Esophagus muscularis mucosa (tissue), 3 donors: Measurements from ENCODE around the gene ARHGDIA.

Source experiments
- POLR2A ChIP-seq: fragments of 450-650 bp; IDR thresholded peaks from one replicate; pipeline ENCODE4 v1.6.1; 2017; ENCODE audit warnings: antibody characterized with exemption, moderate library complexity, mild to moderate bottlenecking, low read depth
- POLR2AphosphoS5 ChIP-seq, 2 donors: sonication (generic); formaldehyde crosslinking; IDR thresholded peaks; one replicate each; pipeline ENCODE4 v1.6.1; 2017; ENCODE audit warnings: antibody characterized with exemption in 2 of 2
- TF ChIP-seq, protein P1 (sequence below), 3 experiments: fragments of 200-600 bp in 2 of 3; fragments of 450-650 bp in 1 of 3; sonication (generic) in 2 of 3; IDR thresholded peaks; one replicate each; pipeline ENCODE4 v1.5.1; 2017 to 2019; ENCODE audit warnings: antibody characterized with exemption in 3 of 3, mild to moderate bottlenecking in 2 of 3, moderate library complexity in 1 of 3

DNA sequence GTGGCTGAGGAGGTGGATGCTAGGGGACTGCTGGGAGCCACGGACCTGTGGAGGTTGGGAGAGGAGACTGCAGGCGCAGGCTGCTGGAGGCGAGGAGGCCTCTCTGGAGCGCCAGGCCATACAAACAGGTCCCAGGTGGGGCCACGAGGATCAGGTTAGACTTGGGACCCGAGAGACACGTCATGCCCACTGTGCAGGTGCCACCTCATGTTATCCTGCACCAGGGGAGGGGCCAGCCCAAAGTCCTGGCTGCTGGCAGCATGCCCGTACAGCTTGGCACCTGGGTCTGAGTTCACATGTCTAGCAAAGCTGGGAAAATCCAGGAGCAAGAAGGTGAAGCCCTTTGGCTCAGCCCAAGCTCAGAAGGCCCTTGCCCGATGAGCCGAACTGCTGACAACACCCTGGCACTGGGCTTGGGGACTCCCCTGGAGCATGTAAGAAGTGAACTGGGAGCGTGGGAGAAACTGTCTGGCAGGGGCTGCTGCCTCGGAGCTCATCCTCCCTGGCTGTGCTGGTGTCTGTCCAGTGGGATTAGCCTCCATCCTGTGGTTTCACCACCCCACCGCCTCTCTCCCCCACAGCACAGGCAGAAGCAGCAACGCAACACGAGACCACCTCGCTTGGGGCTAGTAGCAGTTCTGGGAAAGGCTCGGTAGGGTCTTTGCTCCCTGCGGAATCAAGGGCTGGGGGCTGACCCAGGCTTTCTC lies 5.3 kb downstream of the ARHGDIA start:
- TF ChIP-seq POLR2A, result no peak
- TF ChIP-seq, protein P1, sequence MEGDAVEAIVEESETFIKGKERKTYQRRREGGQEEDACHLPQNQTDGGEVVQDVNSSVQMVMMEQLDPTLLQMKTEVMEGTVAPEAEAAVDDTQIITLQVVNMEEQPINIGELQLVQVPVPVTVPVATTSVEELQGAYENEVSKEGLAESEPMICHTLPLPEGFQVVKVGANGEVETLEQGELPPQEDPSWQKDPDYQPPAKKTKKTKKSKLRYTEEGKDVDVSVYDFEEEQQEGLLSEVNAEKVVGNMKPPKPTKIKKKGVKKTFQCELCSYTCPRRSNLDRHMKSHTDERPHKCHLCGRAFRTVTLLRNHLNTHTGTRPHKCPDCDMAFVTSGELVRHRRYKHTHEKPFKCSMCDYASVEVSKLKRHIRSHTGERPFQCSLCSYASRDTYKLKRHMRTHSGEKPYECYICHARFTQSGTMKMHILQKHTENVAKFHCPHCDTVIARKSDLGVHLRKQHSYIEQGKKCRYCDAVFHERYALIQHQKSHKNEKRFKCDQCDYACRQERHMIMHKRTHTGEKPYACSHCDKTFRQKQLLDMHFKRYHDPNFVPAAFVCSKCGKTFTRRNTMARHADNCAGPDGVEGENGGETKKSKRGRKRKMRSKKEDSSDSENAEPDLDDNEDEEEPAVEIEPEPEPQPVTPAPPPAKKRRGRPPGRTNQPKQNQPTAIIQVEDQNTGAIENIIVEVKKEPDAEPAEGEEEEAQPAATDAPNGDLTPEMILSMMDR (IDR thresholded peaks at IDR 0.05), result no peak
- peak in 1 of 2 donors; percentile 19 for TF ChIP-seq POLR2AphosphoS5 (IDR thresholded peaks at IDR 0.05)
